ENCODE results near the gene SNRPD2.

Gene SNRPD2

DNA sequence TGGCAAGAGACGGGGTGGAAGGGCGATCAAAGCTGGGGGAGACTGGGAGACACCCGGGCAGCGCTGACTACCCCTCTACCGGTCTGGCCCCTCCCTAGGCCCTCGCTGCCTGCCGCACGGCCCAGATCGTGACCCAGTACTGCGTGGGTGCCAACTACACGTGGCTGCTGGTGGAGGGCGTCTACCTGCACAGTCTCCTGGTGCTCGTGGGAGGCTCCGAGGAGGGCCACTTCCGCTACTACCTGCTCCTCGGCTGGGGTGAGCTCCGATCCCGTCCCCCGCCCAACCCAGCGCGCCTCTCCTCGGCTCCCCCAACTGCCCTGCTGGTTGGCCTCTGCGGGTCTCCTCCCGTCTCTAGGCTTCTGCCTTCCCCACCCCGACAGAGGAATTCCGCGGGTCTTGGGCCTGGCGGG is 14.9 kb downstream of the SNRPD2 start:
- TF ChIP-seq, protein P1, sequence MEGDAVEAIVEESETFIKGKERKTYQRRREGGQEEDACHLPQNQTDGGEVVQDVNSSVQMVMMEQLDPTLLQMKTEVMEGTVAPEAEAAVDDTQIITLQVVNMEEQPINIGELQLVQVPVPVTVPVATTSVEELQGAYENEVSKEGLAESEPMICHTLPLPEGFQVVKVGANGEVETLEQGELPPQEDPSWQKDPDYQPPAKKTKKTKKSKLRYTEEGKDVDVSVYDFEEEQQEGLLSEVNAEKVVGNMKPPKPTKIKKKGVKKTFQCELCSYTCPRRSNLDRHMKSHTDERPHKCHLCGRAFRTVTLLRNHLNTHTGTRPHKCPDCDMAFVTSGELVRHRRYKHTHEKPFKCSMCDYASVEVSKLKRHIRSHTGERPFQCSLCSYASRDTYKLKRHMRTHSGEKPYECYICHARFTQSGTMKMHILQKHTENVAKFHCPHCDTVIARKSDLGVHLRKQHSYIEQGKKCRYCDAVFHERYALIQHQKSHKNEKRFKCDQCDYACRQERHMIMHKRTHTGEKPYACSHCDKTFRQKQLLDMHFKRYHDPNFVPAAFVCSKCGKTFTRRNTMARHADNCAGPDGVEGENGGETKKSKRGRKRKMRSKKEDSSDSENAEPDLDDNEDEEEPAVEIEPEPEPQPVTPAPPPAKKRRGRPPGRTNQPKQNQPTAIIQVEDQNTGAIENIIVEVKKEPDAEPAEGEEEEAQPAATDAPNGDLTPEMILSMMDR (conservative IDR thresholded peaks at IDR 0.05): no peak
- H3K27ac ChIP-seq: no peak overlapping the region; the same call in 1 of the 2 replicates

DNA sequence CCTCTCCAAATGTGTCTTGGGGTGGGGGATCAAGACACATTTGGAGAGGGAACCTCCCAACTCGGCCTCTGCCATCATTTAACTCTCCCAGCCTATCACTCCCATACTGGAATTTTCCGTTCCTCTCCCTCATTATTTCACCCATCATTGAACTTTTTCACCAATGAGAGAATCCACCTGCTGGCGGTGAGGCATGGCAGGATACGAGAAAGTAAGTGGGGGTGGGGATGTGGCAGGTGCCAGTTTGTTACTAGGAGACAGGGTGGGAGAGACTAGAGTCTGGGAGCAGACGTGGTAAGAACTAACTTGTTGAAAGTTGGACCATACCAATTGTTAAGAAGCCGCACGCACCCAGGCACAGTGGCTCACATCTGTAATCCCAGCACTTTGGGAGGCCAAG is 16.8 kb downstream of the SNRPD2 start:
- H3K27ac ChIP-seq: no peak overlapping the region
- TF ChIP-seq, protein P1 (conservative IDR thresholded peaks at IDR 0.05): no peak

DNA sequence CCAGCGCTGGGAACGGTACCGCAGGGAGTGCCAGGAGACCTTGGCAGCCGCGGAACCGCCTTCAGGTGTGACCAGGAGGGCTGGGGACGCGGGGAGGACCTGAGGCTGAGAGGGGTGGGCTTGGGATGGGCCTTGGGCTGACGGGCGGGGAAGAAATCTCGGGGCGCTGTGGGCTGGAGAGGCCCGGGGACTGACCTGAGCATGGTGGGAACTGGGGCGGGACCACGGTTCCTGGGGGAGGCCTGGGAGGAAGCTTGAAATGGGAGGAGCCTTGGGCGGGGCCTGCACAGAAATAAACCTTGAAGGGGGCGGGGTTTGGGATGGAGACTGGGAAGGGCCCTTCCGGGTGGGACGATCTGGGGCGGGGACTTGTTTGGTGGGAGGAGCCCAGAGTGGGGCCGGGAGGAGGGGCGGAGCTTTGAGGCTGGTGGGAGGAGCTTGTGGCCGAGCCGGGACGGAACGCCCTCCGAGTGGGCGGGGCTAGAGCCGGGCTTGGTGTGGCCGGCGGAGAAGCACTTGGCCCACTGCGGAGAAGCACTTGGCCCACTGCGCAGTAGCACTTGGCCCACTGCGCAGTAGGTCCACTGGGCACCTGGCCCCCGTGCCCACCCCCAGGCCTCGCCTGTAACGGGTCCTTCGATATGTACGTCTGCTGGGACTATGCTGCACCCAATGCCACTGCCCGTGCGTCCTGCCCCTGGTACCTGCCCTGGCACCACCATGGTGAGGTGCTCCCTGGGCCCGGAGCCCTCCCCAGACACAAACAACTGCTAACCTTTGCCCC is 20.9 kb downstream of the SNRPD2 start:
- TF ChIP-seq, protein P1 (conservative IDR thresholded peaks at IDR 0.05): no peak
- no peak overlapping the region for H3K27ac ChIP-seq

DNA sequence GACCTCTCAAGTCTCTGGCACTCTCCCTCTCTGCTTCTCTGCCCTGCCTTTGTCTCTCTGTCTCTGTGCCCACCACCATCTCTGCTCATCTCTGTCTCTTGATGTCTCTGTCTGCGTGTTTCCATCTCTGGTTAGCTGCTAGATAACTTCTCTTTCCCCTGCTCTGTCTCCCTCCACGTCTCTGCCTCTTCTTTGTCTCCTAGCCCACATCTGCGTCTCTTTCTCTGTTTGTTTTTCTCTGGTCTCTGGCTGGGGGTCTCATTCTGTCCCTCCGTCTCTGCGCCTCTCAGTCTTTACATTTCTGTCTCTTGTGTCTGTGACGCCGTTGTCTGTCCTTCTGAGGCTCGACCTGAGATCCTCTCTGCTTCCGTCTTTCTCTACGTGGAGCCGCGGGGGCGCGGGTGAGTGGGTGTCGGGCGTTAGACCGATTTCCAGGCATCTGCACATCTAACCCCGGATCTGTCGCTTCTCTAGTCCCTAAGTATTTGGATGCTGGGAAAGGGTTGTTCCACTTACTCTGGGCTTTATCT is 23.3 kb downstream of the SNRPD2 start:
- TF ChIP-seq, protein P1 (conservative IDR thresholded peaks at IDR 0.05): no peak
- H3K27ac ChIP-seq: peak overlapping the region; percentile 10; the same call in 1 of the 2 replicates

DNA sequence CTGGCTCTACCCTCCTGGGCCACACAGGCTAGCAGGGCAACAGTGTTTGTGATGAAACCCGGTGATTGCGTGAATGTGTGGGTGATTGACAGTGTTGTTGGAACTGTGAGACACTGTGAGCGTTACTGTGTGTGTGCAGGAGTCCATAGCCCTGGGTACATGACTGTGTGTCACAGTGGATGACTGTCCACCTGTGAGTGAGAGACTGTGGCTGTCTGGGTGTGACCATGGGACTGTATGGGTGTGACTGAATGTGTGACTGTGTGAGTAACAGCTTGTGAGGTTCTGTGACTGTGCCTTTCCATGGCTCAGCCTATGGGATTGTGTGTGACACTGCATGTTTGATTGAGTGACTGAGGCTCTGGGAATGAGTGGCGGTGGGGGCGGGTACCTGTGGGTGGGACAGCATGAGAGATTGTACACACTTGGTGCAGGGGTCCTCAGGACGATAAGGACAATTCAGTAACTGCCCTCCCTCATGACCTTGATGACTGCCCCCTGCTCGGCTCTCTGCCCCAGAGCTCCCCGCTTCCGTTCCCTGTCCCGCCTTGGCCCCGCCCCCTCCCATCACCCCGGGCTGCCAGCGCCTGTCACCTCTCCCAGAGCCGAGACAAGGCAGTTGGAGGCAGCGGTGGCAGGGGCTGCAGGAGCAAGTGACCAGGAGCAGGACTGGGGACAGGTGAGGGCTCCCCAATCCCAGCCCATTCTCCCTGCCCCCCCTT is 24.0 kb downstream of the SNRPD2 start, which contains the start of gene GIPR:
TSS of gene GIPR (plus strand) at position 602 of the 722 bp plus-strand sequence. CDS start 1,300 bp downstream, outside the sequence.
- TF ChIP-seq, protein P1 (conservative IDR thresholded peaks at IDR 0.05): no peak
- H3K27ac ChIP-seq: peak within 1 kb of the TSS; percentile 10; the same call in 1 of the 2 replicates

DNA sequence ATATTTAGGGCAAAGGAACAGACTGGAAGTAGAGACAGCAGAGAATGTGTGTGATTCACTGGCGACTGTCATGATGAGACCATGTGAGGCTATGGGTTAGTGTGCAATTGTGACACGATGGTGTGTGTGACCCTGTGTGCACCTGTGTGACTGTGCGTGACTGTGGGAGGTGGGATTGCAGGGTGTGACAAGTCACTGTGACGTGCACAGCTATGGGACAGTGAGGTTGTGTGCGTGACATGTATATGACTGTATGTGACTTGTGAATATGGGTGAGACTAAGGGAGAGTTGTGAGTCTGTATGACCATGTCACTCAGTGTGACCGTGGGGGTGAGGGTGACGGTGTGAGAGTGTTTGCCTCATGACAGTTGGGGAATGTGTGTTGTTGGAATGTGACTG is 27.2 kb downstream of the SNRPD2 start:
- no peak overlapping the region for H3K27ac ChIP-seq
- TF ChIP-seq, protein P1 (conservative IDR thresholded peaks at IDR 0.05): no peak

DNA sequence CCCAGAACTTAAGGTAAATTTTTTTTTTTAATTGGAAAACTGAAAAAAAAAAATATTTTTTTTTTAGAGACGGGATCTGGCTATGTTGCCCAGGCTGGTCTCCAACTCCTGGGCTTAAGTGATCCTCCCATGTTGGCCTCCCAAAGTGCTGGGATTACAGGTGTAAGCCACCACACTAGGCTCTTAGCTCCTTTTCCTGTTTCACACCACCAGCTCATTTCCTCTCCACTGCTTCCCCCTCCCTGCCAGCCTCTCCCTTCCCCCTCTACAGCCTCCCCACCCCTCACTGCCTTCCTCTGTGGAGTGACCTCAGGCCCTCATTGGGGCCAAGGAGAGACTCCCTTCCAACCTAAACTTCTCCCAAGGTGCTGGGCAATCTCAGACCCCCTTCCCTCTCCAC is 28.0 kb downstream of the SNRPD2 start:
- TF ChIP-seq, protein P1 (conservative IDR thresholded peaks at IDR 0.05): no peak
- no peak overlapping the region for H3K27ac ChIP-seq

Measured in VCaP (cell line).